Activated naive CD4-positive, alpha-beta T cell treated with anti-CD3 and anti-CD28 coated beads for 36 hours (primary cell): Measurements from ENCODE around the gene UMODL1. TPM values are rescaled to one million over a fixed set of nuclear protein-coding genes. Genes with fewer than 3 reads are reported as not detected.

Experiments
- CTCF ChIA-PET: fragments of 350-600 bp; sonication (Branson Sonifier 250); formaldehyde crosslinking; loops from one replicate; lab custom pipeline; 2021; ENCODE audit warnings: antibody characterized with exemption; lab: Charles Lee
- DNase-seq: peaks from one replicate; pipeline ENCODE4 v3.0.0-alpha.2; 2020
- H3K27ac Mint-ChIP-seq: one replicate; pipeline ENCODE4 v1.8.0; 2021; ENCODE audit warnings: mild to moderate bottlenecking, mixed read lengths
- H3K27me3 Mint-ChIP-seq: one replicate; pipeline ENCODE4 v1.8.0; 2021; ENCODE audit warnings: low read depth, mixed read lengths
- H3K36me3 Mint-ChIP-seq: one replicate; pipeline ENCODE4 v1.8.0; 2021; ENCODE audit warnings: low read depth, mixed read lengths
- H3K4me1 Mint-ChIP-seq: one replicate; pipeline ENCODE4 v1.8.0; 2021; ENCODE audit warnings: low read depth, mixed read lengths
- H3K4me3 Mint-ChIP-seq: one replicate; pipeline ENCODE4 v1.8.0; 2021; ENCODE audit warnings: mild to moderate bottlenecking, moderate library complexity, mixed read lengths
- H3K9me3 Mint-ChIP-seq: one replicate; pipeline ENCODE4 v1.8.0; 2021; ENCODE audit warnings: mixed read lengths
- intact Hi-C: fragments of 100-400 bp; cut with micrococcal nuclease; formaldehyde crosslinking; loops from one replicate; pipeline ENCODE4 v1.15.1; 2023
- total RNA-seq, 2 experiments: library from RNA; stranded (reverse); gene quantifications; one replicate each; pipeline ENCODE4 v1.2.3, GENCODE V29; 2021

UMODL1 gene
- total RNA-seq, 2 experiments from 2014 or later, result not detected

DNA sequence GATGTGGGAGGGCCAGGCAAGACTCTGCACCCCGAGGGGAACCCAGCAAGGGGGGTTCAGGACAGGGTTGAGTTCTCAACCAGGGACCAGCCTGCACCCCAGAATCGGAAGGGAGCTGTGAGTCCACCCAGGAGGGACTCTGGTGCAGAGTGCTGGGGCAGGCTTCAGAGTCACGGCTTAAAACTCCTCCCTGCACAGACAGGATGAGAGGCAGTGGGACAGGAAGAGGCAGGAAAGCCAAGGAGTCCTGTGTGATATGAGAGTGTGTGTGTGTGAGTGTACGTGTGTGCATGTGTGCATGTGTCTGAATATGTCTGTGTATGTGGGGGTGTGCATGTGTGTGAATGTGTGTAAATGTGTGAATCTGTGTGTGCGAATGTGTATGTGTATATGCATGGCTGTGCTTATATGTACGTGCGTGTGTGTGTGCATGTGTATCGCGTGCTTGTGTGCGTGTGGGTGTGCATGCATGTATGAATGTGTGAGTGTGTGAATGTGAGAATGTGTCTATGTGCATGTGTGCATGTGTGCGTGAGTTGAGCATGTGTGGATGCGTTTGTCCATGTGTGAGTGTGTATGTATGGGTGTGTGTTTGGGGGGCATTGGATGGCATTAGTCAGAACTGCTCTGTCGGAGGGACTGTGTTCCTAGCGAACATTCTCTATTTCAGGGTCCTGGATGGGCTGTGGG is 52.2 kb downstream of the UMODL1 start:
- no peaks in the 10 kb centered on the region for H3K36me3 Mint-ChIP-seq
- H3K4me1 Mint-ChIP-seq, result peaks cover under 1% of the 10 kb centered on the region
- H3K27ac Mint-ChIP-seq, result no peak overlapping the region
- no peak overlapping the region for H3K4me3 Mint-ChIP-seq
- H3K27me3 Mint-ChIP-seq, result peaks cover 40% of the 10 kb centered on the region
- CTCF ChIA-PET, result interaction anchor here (3.1 kb wide), 1 partner anchor 306 kb away, joined by 14 read pairs; no protein-coding TSS in a partner anchor
- no peak for DNase-seq
- intact Hi-C loops, result no loop called here
- no peaks in the 10 kb centered on the region for H3K9me3 Mint-ChIP-seq

DNA sequence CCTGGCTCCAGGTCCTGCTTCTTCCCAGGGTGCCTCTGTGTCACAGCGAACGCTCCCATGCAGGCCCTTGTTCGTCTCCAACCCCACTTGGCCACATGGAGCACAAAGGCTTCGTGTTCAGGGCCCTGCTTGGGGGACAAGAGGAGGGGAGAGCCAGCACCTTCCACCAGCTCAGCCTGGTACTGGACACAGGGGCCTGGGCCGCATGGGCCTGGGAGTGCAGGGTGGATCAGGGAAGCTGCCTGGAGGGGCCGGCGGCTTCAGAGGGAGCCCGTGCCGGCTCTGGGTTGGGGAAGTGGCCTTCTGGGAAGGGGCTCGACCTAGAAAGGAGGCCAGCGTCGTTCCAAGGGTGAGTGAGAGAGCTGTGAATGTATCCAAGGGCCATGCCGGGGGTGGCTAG is 53.0 kb downstream of the UMODL1 start:
- Mint-ChIP-seq H3K4me1 (no peaks in the 10 kb centered on the region), H3K4me3 (no peak overlapping the region), H3K27me3 (peaks cover 34% of the 10 kb centered on the region), H3K9me3 (no peaks in the 10 kb centered on the region), H3K27ac (no peak overlapping the region), H3K36me3 (no peaks in the 10 kb centered on the region)
- intact Hi-C loops, result no loop called here
- no peak for DNase-seq
- CTCF ChIA-PET, result interaction anchor here (1.2 kb wide), 1 partner anchor 21 kb away, joined by 4 read pairs; no protein-coding TSS in a partner anchor

DNA sequence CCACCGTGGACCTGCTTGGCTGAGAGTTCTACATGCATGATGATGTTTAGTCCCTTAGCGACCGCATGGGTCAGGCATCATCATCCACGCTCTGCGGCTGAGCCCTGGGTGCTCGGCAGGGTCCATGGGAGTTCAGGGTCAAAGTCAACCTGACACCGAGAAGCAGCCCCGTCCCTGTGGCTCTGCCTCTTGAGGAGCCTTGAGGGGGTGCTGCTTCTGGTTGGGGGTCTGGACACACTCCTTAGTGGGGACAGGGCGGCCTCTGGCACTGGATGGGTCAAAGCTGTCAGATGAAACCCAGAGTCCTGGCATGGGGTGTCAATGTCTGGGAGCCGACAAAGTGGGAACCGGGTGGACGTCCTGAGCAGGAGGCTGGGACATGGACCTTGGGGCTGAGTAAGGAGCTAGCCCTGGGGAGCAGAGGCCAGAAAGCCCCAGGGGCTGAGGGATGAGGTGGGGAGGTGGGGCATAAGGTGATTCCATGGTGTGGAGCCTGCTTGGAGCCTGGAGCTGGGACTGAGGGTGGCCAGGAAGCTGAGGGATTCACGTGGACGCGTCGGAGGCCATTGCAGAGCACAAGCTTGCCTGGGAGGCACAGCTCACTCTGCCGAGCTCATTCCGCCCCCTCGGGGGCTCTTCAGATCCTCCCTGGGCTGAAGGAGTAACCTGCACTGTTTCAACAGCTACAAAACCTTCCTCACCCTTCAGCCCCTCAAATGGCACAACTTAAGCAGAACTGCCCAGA is 53.9 kb downstream of the UMODL1 start:
- H3K36me3 Mint-ChIP-seq, result no peaks in the 10 kb centered on the region
- no peak overlapping the region for H3K27ac Mint-ChIP-seq
- DNase-seq, result no peak
- no peaks in the 10 kb centered on the region for H3K9me3 Mint-ChIP-seq
- intact Hi-C loops, result no loop called here
- H3K4me3 Mint-ChIP-seq, result no peak overlapping the region
- CTCF ChIA-PET, result interaction anchor here (1.2 to 1.7 kb wide), 2 partner anchors 17 to 20 kb away, joined by 4 to 5 read pairs; no protein-coding TSS in a partner anchor
- peaks cover 28% of the 10 kb centered on the region for H3K27me3 Mint-ChIP-seq
- no peaks in the 10 kb centered on the region for H3K4me1 Mint-ChIP-seq

DNA sequence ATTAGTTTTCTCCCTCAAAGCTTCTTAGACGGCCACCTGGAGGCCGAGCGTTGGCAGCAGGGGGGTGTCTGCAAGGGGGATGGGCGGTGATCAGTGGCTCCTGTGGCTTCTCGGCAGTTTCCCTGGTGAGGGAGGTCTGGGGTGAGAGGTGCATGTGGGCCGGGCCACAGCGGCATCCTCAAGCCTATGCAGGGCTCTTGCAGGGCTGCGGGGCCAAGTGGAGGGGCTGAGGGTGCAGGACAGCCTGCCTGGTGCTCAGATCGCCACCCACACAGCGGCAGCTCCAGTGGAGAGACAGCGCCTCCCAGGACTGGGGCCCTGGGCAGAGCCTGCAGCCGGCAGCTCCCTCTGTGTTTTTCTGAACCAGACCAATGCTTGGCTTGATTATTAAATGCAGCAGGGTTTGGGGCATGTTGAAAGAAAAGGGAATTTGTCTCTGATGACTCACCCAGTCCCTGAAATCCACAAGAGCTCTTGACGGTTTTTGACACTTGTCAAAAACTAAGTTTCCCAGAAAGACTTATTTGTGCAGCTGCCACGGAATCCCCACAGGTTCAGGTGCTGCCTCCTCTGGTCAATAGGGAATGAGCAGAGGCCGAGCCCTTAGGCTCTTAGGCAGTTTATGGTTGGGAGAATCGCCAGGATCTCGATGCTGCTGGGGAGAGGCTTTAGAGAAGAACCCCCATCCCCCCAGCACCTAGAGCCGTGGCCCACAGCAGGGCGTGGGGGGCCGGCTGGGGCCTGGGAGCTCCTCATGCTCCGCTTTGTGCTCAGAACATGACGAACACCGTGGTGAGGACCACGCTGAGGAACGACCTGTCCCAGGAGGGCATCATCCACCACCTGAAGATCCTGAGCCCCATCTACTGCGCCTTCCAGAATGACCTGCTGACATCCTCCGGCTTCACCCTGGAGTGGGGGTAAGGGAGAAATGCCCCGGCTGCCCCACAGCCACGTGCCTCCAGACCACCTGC is 54.7 kb downstream of the UMODL1 start:
- intact Hi-C loops, result no loop called here
- H3K9me3 Mint-ChIP-seq, result no peaks in the 10 kb centered on the region
- no peaks in the 10 kb centered on the region for H3K4me1 Mint-ChIP-seq
- no peaks in the 10 kb centered on the region for H3K36me3 Mint-ChIP-seq
- H3K27ac Mint-ChIP-seq, result no peak overlapping the region
- H3K4me3 Mint-ChIP-seq, result no peak overlapping the region
- CTCF ChIA-PET, result interaction anchor here (1.7 kb wide), 1 partner anchor 18 kb away, joined by 5 read pairs; no protein-coding TSS in a partner anchor
- no peak for DNase-seq
- peaks cover 25% of the 10 kb centered on the region for H3K27me3 Mint-ChIP-seq

DNA sequence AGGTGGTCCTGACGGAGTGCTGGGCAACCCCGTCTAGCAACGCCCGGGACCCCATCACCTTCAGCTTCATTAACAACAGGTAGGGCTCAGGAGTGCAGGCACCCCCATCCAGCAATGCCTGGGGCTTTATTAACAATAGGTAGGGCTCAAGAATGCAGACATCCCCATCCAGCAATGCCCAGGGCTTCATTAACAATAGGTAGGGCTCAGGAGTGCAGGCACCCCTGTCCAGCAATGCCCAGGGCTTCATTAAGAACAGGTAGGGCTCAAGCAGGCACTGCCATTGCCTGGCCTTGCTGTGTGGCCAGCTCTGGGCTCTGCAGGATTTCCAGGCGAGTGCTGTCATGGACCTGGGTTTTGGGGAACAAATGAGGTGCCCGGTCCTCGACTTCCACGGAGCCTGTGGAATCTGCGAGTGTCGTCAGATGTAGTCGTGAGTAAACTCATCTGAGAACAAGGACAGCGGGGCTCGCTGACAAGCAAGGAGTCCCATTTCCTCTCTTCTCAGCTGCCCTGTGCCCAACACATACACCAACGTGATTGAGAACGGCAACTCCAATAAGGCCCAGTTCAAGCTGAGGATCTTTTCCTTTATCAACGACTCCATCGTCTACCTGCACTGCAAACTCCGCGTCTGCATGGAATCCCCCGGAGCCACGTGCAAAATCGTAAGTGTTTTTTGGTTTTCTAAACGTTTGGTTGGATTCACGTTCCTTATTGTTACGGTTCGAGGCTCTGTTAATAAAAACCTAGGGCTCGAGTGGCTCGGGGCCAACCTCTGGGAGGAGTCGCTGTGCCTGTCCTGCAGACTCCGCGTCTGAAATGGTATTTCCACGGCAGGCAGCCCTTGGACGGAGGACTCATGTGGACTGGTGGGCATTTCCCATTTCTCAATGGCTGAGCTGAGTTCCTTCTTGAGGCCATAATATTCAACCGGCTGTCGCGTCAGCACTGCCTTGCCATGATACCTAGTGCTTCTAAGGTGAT is 56.3 kb downstream of the UMODL1 start:
- CTCF ChIA-PET, result no interaction called here
- Mint-ChIP-seq H3K36me3 (no peaks in the 10 kb centered on the region), H3K27me3 (peaks cover 16% of the 10 kb centered on the region), H3K4me3 (no peak overlapping the region), H3K9me3 (no peaks in the 10 kb centered on the region), H3K27ac (no peak overlapping the region), H3K4me1 (no peaks in the 10 kb centered on the region)
- no peak for DNase-seq
- intact Hi-C loops, result no loop called here

DNA sequence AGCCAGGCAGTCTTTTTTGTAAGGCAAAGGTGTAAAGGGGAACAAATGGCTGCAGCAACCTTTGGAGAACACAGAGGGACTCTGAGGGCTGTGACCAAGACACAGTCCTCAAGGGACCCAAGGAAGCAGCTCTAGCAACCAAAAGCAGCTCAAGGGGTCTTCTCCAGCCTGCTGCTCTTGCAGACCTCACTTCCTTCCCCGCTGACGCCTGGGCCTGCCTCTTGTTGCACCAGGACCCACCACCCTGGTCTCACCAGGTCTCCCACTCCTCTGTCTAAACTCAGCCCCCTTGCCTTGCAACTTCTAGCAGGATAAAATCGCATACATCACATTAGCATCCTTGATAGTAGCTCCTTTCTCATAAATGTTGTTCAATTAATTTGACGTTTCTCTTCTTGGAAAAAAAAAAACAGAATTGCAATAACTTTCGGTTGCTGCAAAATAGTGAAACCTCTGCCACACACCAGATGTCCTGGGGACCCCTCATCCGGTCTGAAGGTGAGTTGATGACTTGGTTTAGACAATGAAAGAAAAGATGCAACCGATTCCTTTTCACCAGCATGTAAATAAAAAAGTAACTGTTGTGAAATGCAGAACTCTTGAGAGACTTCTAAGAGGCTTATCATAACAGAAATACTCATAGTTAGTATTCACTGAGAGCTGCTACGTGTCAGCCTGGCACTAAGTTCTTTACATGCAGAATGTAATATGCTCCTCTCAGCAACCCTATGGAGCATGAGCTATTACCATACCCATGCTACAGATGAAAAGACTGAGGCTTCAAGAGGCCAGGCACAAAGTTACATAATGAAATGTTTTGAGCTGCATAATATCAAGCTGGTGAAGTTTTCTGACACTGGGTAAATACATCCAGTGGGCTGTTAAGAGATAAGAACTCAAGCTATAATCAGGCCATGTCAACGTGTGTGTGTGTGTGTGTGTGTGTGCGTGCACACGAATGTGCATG is 58.5 kb downstream of the UMODL1 start:
- Mint-ChIP-seq H3K9me3 (no peaks in the 10 kb centered on the region), H3K4me1 (no peaks in the 10 kb centered on the region), H3K4me3 (no peak overlapping the region), H3K27ac (no peak overlapping the region), H3K36me3 (no peaks in the 10 kb centered on the region), H3K27me3 (peaks cover 7% of the 10 kb centered on the region)
- CTCF ChIA-PET, result interaction anchor here (0.7 to 2.0 kb wide), 4 partner anchors 12 to 72 kb away, joined by 3 to 9 read pairs (median 5); no protein-coding TSS in a partner anchor
- DNase-seq, result no peak
- intact Hi-C loops, result no loop called here

DNA sequence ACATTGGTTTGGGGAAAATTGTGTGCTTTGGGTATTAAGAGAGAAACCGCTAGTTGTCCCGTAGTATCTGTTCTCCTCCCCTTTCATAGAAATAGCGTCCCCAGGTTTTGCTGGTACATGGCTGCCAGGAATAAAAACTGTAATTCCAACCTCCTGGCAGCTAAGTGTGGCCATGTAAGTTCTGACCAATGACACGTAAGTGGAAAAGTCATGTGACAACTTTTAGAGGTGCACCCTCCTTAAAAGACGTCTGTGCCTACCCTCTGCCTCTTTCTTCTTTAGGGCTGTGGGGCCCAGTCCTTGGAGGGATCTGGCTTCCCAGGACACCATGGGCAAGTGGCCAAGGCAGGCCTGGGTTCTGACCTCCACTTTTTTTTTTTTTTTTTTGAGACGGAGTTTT is 59.3 kb downstream of the UMODL1 start:
- H3K9me3 Mint-ChIP-seq, result no peaks in the 10 kb centered on the region
- H3K36me3 Mint-ChIP-seq, result no peaks in the 10 kb centered on the region
- no peaks in the 10 kb centered on the region for H3K4me1 Mint-ChIP-seq
- H3K27me3 Mint-ChIP-seq, result peaks cover 7% of the 10 kb centered on the region
- DNase-seq, result no peak
- CTCF ChIA-PET, result interaction anchor here (0.9 to 2.0 kb wide), 3 partner anchors 13 to 22 kb away, joined by 3 to 9 read pairs (median 7); no protein-coding TSS in a partner anchor
- intact Hi-C loops, result no loop called here
- no peak overlapping the region for H3K4me3 Mint-ChIP-seq
- no peak overlapping the region for H3K27ac Mint-ChIP-seq

DNA sequence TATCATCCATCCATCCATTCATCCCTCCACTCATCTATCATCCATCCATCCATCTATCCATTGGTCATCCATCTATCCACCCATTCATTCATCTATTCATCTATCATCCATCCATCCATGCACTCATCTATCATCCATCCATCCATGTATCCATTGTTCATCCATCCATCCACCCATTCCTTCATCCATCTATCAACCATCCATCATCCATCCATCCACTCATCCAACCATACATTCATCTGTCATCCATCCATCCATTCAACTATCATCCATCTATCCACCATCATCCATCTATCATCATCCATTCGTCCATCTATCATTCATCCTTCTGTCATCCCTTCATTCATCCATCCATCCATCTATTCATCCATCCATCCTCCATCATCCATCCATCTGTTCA is 61.1 kb downstream of the UMODL1 start:
- no peak for DNase-seq
- CTCF ChIA-PET, result interaction anchor here (1.4 kb wide), 1 partner anchor 24 kb away, joined by 4 read pairs; no protein-coding TSS in a partner anchor
- Mint-ChIP-seq H3K27ac (no peak overlapping the region), H3K4me3 (no peak overlapping the region), H3K9me3 (no peaks in the 10 kb centered on the region), H3K36me3 (no peaks in the 10 kb centered on the region), H3K4me1 (no peaks in the 10 kb centered on the region), H3K27me3 (no peaks in the 10 kb centered on the region)
- intact Hi-C loops, result no loop called here

DNA sequence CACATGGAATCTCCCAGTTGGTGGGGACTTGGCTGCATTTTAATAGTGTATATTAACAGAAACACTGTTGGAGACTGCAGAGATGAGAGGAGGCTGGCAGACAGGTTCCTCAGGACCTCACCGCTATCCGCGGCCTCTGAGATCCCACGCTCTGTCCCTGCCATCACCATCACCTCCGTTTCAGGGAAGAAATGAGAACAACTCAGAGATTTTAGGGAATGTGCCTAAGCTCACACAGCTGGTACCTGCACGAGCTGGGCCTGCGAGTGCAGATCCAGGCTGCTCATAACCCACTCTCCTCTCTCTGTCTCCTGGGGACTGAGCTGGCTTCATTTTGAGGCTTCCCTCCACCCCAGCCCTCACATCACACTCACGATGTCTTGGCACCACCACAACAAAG is 62.0 kb downstream of the UMODL1 start:
- no peak for DNase-seq
- Mint-ChIP-seq H3K9me3 (no peaks in the 10 kb centered on the region), H3K4me3 (no peak overlapping the region), H3K27ac (no peak overlapping the region), H3K4me1 (no peaks in the 10 kb centered on the region), H3K27me3 (no peaks in the 10 kb centered on the region), H3K36me3 (no peaks in the 10 kb centered on the region)
- CTCF ChIA-PET, result interaction anchor here (1.4 kb wide), 1 partner anchor 25 kb away, joined by 4 read pairs; no protein-coding TSS in a partner anchor
- intact Hi-C loops, result no loop called here

DNA sequence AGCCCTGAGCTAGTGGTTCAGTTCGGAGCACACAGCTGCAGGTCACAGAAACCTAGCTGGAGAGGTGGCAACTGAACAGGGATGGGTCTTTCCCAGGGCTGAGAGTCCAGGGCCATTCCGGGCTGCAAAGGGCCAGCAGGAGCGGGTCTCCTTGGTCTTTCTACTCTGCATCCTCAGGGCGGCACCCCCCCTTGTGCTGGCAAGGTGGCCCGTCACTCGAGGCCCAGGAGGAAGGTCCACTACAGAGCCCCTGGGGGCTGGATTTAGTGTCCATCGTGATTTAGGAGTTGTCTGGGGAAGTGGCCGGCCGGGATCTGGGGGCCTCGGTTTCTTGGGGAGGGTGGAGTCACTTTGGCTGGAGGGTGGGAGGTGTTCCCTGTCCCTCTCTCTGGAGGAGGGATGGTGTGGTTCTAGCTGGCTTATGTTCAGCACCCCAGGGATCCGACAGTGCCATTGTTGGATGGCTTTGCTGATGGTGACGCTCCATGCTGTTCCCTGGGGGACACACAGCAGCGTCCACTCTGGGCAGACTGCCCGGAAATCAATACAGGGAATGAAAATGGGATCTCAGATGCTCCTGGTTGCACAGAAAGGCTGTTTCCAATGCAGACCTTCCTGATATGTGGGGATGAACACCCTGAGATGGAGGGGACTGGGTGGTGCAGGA is 64.4 kb downstream of the UMODL1 start:
- no peak for DNase-seq
- CTCF ChIA-PET, result interaction anchor here (1.0 to 1.8 kb wide), 2 partner anchors 10 to 123 kb away, joined by 5 read pairs; no protein-coding TSS in a partner anchor
- Mint-ChIP-seq H3K4me3 (no peak overlapping the region), H3K27me3 (no peaks in the 10 kb centered on the region), H3K4me1 (no peaks in the 10 kb centered on the region), H3K36me3 (no peaks in the 10 kb centered on the region), H3K9me3 (no peaks in the 10 kb centered on the region), H3K27ac (no peak overlapping the region)
- intact Hi-C loops, result no loop called here
